Hepatocyte (in vitro differentiated cells): Measurements from ENCODE around the gene FAM193B. TPM values are rescaled to one million over a fixed set of nuclear protein-coding genes. Genes with fewer than 3 reads are reported as not detected.

Experiments
- DNase-seq: peaks from one replicate; pipeline ENCODE4 v3.0.0-alpha.2; 2016; ENCODE audit warnings: low spot score
- H2AFZ ChIP-seq: fragments of 200-600 bp; sonication (generic); 2 replicates; pipeline ENCODE4 v1.6.0; 2016; ENCODE audit warnings: antibody characterized with exemption, mild to moderate bottlenecking
- H3K27ac ChIP-seq: fragments of 200-600 bp; sonication (generic); 2 replicates; pipeline ENCODE4 v1.5.1; 2016; ENCODE audit warnings: mild to moderate bottlenecking
- H3K27me3 ChIP-seq: fragments of 200-600 bp; sonication (generic); 2 replicates; pipeline ENCODE4 v1.6.1; 2016
- H3K36me3 ChIP-seq: fragments of 200-600 bp; sonication (generic); replicated peaks from 2 replicates; pipeline ENCODE4 v1.5.1; 2016; ENCODE audit warnings: low read depth; ENCODE audit not compliant: insufficient read depth
- H3K4me1 ChIP-seq: fragments of 200-600 bp; sonication (generic); 2 replicates; pipeline ENCODE4 v1.5.1; 2016; ENCODE audit warnings: mild to moderate bottlenecking, moderate library complexity; ENCODE audit not compliant: insufficient read depth
- H3K4me2 ChIP-seq: fragments of 200-600 bp; sonication (generic); 2 replicates; pipeline ENCODE4 v1.6.0; 2016
- H3K4me3 ChIP-seq: fragments of 200-600 bp; sonication (generic); 2 replicates; pipeline ENCODE4 v1.5.1; 2016; ENCODE audit warnings: mild to moderate bottlenecking
- H3K79me2 ChIP-seq: fragments of 200-600 bp; sonication (generic); 2 replicates; pipeline ENCODE4 v1.6.0; 2017; ENCODE audit warnings: mild to moderate bottlenecking
- H3K9me2 ChIP-seq: fragments of 200-600 bp; sonication (generic); replicated peaks from 2 replicates; pipeline ENCODE4 v1.6.0; 2017; ENCODE audit warnings: mild to moderate bottlenecking; ENCODE audit not compliant: insufficient read depth
- H3K9me3 ChIP-seq: fragments of 200-600 bp; sonication (generic); 2 replicates; pipeline ENCODE4 v1.5.1; 2016; ENCODE audit warnings: low read depth, mild to moderate bottlenecking
- H4K20me1 ChIP-seq: fragments of 200-600 bp; sonication (generic); 2 replicates; pipeline ENCODE4 v1.6.0; 2016; ENCODE audit warnings: mild to moderate bottlenecking; ENCODE audit not compliant: insufficient read depth, poor library complexity, severe bottlenecking
- CTCF ChIP-seq: fragments of 200-600 bp; sonication (generic); IDR thresholded peaks from 2 replicates; pipeline ENCODE4 v1.5.1; 2016; ENCODE audit warnings: antibody characterized with exemption, mild to moderate bottlenecking; ENCODE audit not compliant: poor library complexity
- EZH2 ChIP-seq: fragments of 200-600 bp; sonication (generic); IDR thresholded peaks from 2 replicates; pipeline ENCODE4 v1.6.1; 2016; ENCODE audit warnings: antibody characterized with exemption, mild to moderate bottlenecking, borderline replicate concordance
- EZH2phosphoT487 ChIP-seq: fragments of 200-600 bp; sonication (generic); IDR thresholded peaks from one replicate; pipeline ENCODE4 v1.6.1; 2018; ENCODE audit warnings: antibody characterized with exemption, mild to moderate bottlenecking, low read depth, moderate library complexity; ENCODE audit not compliant: unreplicated experiment, severe bottlenecking
- WGBS: methylation state at CpG from one replicate; pipeline ENCODE4 v1.1.6; 2016; ENCODE audit warnings: low lambda C conversion rate; ENCODE audit errors: missing lambda C conversion rate; 5-methylcytosine and 5-hydroxymethylcytosine counted together
- polyA plus RNA-seq: library from polyadenylated mRNA; unstranded; fragments of >200 nt; fragmentation: Nextera tagmentation; extraction: Ambion mirVana; gene quantifications from 2 replicates; pipeline ENCODE4 v1.2.1, GENCODE V29; 2016
- total RNA-seq: library from RNA; depleted of rRNA; stranded (reverse); fragments of >200 nt; gene quantifications from 2 replicates; pipeline ENCODE4 v1.2.3, GENCODE V29; 2014

Gene FAM193B
- total and polyA plus RNA-seq, 2 experiments from 2014 or later, result 67.6 to 76.1 TPM

GRCh38 chr5:177507165-177507564 lies 47.2 kb downstream of the FAM193B start:
- Histone ChIP-seq H3K27me3 (no peaks in the 10 kb centered on the region), H4K20me1 (no peaks in the 10 kb centered on the region), H3K9me2 (no peaks in the 10 kb centered on the region), H3K4me2 (no peak overlapping the region), H3K36me3 (no peaks in the 10 kb centered on the region), H3K27ac (no peak overlapping the region), H3K4me3 (no peak overlapping the region), H3K4me1 (no peaks in the 10 kb centered on the region), H2AFZ (no peak overlapping the region), H3K9me3 (no peaks in the 10 kb centered on the region), H3K79me2 (no peaks in the 10 kb centered on the region)
- TF ChIP-seq CTCF (no peak), EZH2 (no peak), EZH2phosphoT487 (no peak)
- no peak for DNase-seq
- WGBS, result 92% methylated on average over 9 of the region's 9 CpGs

GRCh38 chr5:177505075-177505474 lies 49.3 kb downstream of the FAM193B start:
- no peak overlapping the region for H2AFZ ChIP-seq
- H3K36me3 ChIP-seq, result no peaks in the 10 kb centered on the region
- H3K4me3 ChIP-seq, result no peak overlapping the region
- H3K4me1 ChIP-seq, result peaks cover 4% of the 10 kb centered on the region
- no peaks in the 10 kb centered on the region for H3K9me2 ChIP-seq
- no peaks in the 10 kb centered on the region for H3K27me3 ChIP-seq
- no peak overlapping the region for H3K4me2 ChIP-seq
- 99% methylated on average over 4 of the region's 4 CpGs for WGBS
- H3K79me2 ChIP-seq, result no peaks in the 10 kb centered on the region
- no peaks in the 10 kb centered on the region for H4K20me1 ChIP-seq
- no peaks in the 10 kb centered on the region for H3K9me3 ChIP-seq
- TF ChIP-seq EZH2 (no peak), CTCF (no peak), EZH2phosphoT487 (no peak)
- no peak overlapping the region for H3K27ac ChIP-seq
- DNase-seq, result no peak

DNA sequence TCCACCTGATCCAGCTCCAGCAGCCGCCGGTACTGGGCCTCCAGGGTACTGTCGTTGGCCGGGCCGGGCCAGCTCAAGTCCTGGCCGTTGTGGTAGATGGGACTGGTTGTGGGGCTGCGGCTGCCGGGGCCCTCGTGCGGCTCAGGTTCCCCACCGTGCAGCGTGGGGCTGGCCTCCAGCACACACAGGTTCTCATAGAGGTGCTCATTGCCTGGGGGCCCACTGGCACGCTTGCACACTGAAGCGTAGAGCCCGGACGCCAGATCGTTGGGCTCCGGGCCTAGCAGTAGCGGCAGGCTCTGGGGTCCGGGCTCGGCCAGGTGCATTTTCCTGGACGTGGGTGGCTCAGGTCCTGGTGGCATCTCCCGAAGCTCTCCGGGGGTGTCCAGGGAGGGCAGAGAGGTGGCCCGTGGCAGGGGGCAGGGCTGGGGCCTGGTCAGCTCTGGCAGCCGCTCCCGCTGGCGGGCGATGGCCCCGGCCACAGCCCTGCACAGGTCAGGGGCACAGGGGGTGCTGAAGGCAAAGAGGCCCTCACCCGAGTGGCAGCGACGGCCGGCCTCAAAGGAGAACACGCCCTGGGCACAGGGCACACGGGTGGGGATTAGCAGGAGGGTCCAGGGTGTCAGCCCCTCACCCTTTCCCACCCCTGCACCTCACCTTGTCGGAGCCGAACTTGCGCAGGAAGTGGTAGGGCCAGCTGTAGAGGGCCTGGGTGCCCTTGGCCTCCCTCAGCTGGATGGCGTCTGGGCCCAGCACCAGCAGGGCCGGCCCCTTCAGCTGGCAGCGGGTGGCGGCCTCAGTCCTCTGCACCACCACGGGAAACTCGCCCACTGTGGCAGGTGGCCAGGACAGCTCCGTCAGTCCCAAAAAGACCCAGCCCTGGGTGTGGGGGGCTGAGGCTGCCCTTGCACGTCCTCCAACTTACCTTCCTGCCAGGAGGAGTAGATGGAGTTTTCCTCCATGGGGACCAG lies 50.0 kb downstream of the FAM193B start:
- TF ChIP-seq EZH2, result no peak
- TF ChIP-seq CTCF, result no peak
- no peak for TF ChIP-seq EZH2phosphoT487
- H3K9me2 ChIP-seq, result no peaks in the 10 kb centered on the region
- H3K4me1 ChIP-seq, result peaks cover 4% of the 10 kb centered on the region
- no peaks in the 10 kb centered on the region for H3K36me3 ChIP-seq
- no peak overlapping the region for H2AFZ ChIP-seq
- no peak for DNase-seq
- H3K4me2 ChIP-seq, result no peak overlapping the region
- H3K4me3 ChIP-seq, result no peak overlapping the region
- no peaks in the 10 kb centered on the region for H4K20me1 ChIP-seq
- H3K9me3 ChIP-seq, result no peaks in the 10 kb centered on the region
- H3K27ac ChIP-seq, result no peak overlapping the region
- no peaks in the 10 kb centered on the region for H3K79me2 ChIP-seq
- 98% methylated on average over 43 of the region's 47 CpGs for WGBS
- H3K27me3 ChIP-seq, result no peaks in the 10 kb centered on the region
